Nephron progenitor cell (in vitro differentiated cells): ENCODE results near the gene ECSIT.
A peak's percentile ranks its signal among the peaks of the same experiment; 100 is the strongest.

ENCODE experiments used
- DNase-seq: peaks from one replicate; pipeline ENCODE4 v3.0.0; 2021
- H3K27ac Mint-ChIP-seq: 2 replicates; pipeline ENCODE4 v1.8.0; 2021; ENCODE audit warnings: mild to moderate bottlenecking, moderate library complexity, mixed read lengths
- H3K27me3 Mint-ChIP-seq: 2 replicates; pipeline ENCODE4 v1.8.0; 2021; ENCODE audit warnings: mild to moderate bottlenecking, low read depth, mixed read lengths; ENCODE audit not compliant: poor library complexity
- H3K36me3 Mint-ChIP-seq: 2 replicates; pipeline ENCODE4 v1.8.0; 2021; ENCODE audit warnings: low read depth, mixed read lengths
- H3K4me1 Mint-ChIP-seq: 2 replicates; pipeline ENCODE4 v1.8.0; 2021; ENCODE audit warnings: mixed read lengths
- H3K4me3 Mint-ChIP-seq: 2 replicates; pipeline ENCODE4 v1.8.0; 2021; ENCODE audit warnings: mild to moderate bottlenecking, moderate library complexity, mixed read lengths
- H3K9me3 Mint-ChIP-seq: 2 replicates; pipeline ENCODE4 v1.8.0; 2021; ENCODE audit warnings: mild to moderate bottlenecking, moderate library complexity, mixed read lengths
- CTCF ChIP-seq: fragments of 200-600 bp; sonication (generic); IDR thresholded peaks from 2 replicates; pipeline ENCODE4 v1.5.0; 2021; ENCODE audit warnings: antibody characterized with exemption

ECSIT gene

DNA sequence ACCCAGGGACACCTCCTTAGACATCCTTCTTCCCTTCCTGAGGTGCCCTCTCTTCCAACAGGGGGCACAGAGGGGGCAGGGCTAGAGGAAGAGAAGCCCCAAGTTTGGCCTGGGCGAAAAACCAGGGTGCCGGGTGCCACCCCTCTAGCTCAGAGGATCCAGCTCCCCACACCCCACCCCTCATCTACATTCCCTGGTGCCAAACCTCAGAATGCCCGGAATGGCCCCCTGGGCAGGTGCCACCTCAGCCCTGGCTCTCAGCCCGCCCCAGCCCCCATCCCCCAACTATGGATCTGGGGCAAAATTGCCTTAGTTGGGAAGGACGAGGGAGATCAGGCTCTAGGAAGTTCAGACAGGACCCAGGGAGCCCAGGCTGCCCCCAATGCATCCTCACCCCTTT is 11.7 kb upstream of the ECSIT start:
- H3K4me1 Mint-ChIP-seq, result peaks cover 22% of the 10 kb centered on the region
- H3K36me3 Mint-ChIP-seq, result no peaks in the 10 kb centered on the region
- H3K27me3 Mint-ChIP-seq, result peaks cover 8% of the 10 kb centered on the region
- peak overlapping the region; percentile 61 for H3K4me3 Mint-ChIP-seq
- DNase-seq, result no peak
- H3K9me3 Mint-ChIP-seq, result no peaks in the 10 kb centered on the region
- no peak for TF ChIP-seq CTCF
- H3K27ac Mint-ChIP-seq, result no peak overlapping the region

GRCh38 chr19:11539495-11540365 is 10.8 kb upstream of the ECSIT start:
- DNase-seq, result peak; percentile 41
- Mint-ChIP-seq H3K27ac (no peak overlapping the region), H3K4me1 (peaks cover 29% of the 10 kb centered on the region), H3K4me3 (peak overlapping the region; percentile 61), H3K27me3 (peaks cover 17% of the 10 kb centered on the region), H3K36me3 (no peaks in the 10 kb centered on the region), H3K9me3 (no peaks in the 10 kb centered on the region)
- no peak for TF ChIP-seq CTCF

DNA sequence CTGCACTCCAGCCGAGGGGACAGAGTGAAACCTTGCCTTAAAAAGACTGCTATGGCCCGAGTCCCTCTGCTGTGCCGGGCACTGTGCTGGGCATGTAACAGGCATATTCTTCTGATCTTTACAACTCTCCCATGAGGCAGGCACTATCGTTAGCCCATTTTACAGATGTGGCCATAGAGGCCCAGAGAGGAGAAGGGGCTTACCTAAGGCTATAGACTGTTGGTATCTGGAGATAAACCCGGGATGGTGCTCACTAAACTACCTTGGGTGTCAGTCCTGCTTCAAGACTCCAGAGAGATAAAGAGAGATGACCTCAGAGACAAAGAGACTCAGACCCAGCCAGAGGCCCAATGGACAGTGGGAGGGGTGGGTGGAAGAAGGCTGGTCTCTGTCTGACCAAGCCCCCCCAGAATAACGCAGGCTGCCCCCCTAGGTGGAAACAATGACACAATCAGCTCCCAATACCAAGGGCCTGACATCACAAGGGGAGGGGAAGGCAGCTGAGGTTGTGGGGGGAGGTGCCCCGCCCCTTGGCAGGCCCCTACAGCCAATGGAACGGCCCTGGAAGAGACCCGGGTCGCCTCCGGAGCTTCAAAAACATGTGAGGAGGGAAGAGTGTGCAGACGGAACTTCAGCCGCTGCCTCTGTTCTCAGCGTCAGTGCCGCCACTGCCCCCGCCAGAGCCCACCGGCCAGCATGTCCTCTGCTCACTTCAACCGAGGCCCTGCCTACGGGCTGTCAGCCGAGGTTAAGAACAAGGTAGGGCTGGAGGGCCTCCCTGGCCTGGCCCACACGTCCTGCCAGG is 9.5 kb upstream of the ECSIT start, which contains the start of gene CNN1:
Gene CNN1 (plus strand): TSS at position 620 of the 805 bp plus-strand sequence. CDS start 77 bp downstream, at position 697.
- no peaks in the 10 kb centered on the region for H3K36me3 Mint-ChIP-seq
- DNase-seq, result peak; percentile 62
- peak within 1 kb of the TSS; percentile 77 for H3K27ac Mint-ChIP-seq
- TF ChIP-seq CTCF, result no peak
- no peaks in the 10 kb centered on the region for H3K9me3 Mint-ChIP-seq
- peaks cover 31% of the 10 kb centered on the region for H3K4me1 Mint-ChIP-seq
- peaks cover 21% of the 10 kb centered on the region for H3K27me3 Mint-ChIP-seq
- H3K4me3 Mint-ChIP-seq, result peak within 1 kb of the TSS; percentile 60

- no peaks in the 10 kb centered on the region for H3K36me3 Mint-ChIP-seq
- peak; percentile 96 for DNase-seq
- H3K9me3 Mint-ChIP-seq, result no peaks in the 10 kb centered on the region
- peak overlapping the region; percentile 94 for H3K27ac Mint-ChIP-seq
- peaks cover 31% of the 10 kb centered on the region for H3K27me3 Mint-ChIP-seq
- peak; percentile 88 for TF ChIP-seq CTCF
- H3K4me1 Mint-ChIP-seq, result peaks cover 31% of the 10 kb centered on the region
- H3K4me3 Mint-ChIP-seq, result peak overlapping the region; percentile 87
Observed at GRCh38 chr19:11535792-11536595, 7.1 kb upstream of the ECSIT start.

DNA sequence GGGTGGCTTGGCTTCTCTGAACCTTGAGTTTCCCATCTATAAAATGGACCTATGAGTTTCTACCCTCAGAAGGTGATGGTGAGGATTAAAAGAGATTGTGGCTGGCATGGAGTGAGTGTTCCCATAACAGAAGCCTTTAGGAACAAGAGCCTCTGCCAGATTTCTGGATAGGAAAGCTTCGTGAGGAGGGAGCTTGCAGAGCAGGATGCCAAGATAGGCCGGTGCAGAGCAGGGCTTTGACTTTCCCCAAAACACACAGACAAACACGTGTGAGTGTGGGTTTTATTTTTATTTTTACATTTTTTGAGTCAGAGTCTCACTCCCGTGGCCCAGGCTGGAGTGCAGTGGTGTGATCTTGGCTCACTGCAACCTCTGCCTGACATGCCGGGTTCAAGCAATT is 6.0 kb upstream of the ECSIT start:
- H3K9me3 Mint-ChIP-seq, result no peaks in the 10 kb centered on the region

More for the DNA sequence above, 6.0 kb upstream of the ECSIT start:
- Mint-ChIP-seq H3K27ac (no peak overlapping the region), H3K4me3 (peak overlapping the region; percentile 33), H3K4me1 (peaks cover 25% of the 10 kb centered on the region), H3K27me3 (peaks cover 28% of the 10 kb centered on the region), H3K36me3 (no peaks in the 10 kb centered on the region)
- DNase-seq, result no peak
- TF ChIP-seq CTCF, result no peak
